ENCODE results near the gene LRIT2. TPM values are rescaled to one million over a fixed set of nuclear protein-coding genes. Genes with fewer than 3 reads are reported as not detected.

Gene LRIT2
- polyA plus RNA-seq, 1 experiment: not detected

- Histone ChIP-seq H3K4me3 (ENCODE audit: low read depth, low read length) (no peak overlapping the region), H3K9me3 (ENCODE audit: control insufficient read depth, insufficient read depth, low read length) (no peaks in the 10 kb centered on the region; the same call in 1 of the 2 replicates), H3K27me3 (ENCODE audit: control insufficient read depth, insufficient read depth, low read length) (no peaks in the 10 kb centered on the region), H3K27ac (ENCODE audit: low read depth, low read length) (no peak overlapping the region)
- DNase-seq (ENCODE audit: low read depth, low spot score): no peak
- ChIA-PET CTCF (no interaction called here), POLR2A (no interaction called here)
- no peak for TF ChIP-seq CTCF (IDR thresholded peaks at IDR 0.05; ENCODE audit: low read depth, low read length)
Measured at GRCh38 chr10:84213076-84213475, 12.3 kb downstream of the LRIT2 start.

GRCh38 chr10:84212014-84212413 lies 13.3 kb downstream of the LRIT2 start:
- no peaks in the 10 kb centered on the region for H3K27me3 ChIP-seq (ENCODE audit: control insufficient read depth, insufficient read depth, low read length)
- CTCF ChIA-PET: no interaction called here
- H3K27ac ChIP-seq (ENCODE audit: low read depth, low read length): no peak overlapping the region
- no peaks in the 10 kb centered on the region; the same call in 1 of the 2 replicates for H3K9me3 ChIP-seq (ENCODE audit: control insufficient read depth, insufficient read depth, low read length)
- no peak overlapping the region for H3K4me3 ChIP-seq (ENCODE audit: low read depth, low read length)
- DNase-seq (ENCODE audit: low read depth, low spot score): no peak
- TF ChIP-seq CTCF (IDR thresholded peaks at IDR 0.05; ENCODE audit: low read depth, low read length): no peak
- POLR2A ChIA-PET: no interaction called here

GRCh38 chr10:84211566-84211965 lies 13.8 kb downstream of the LRIT2 start:
- Histone ChIP-seq H3K4me3 (ENCODE audit: low read depth, low read length) (no peak overlapping the region), H3K9me3 (ENCODE audit: control insufficient read depth, insufficient read depth, low read length) (no peaks in the 10 kb centered on the region; the same call in 1 of the 2 replicates), H3K27me3 (ENCODE audit: control insufficient read depth, insufficient read depth, low read length) (no peaks in the 10 kb centered on the region), H3K27ac (ENCODE audit: low read depth, low read length) (no peak overlapping the region)
- no peak for DNase-seq (ENCODE audit: low read depth, low spot score)
- TF ChIP-seq CTCF (IDR thresholded peaks at IDR 0.05; ENCODE audit: low read depth, low read length): no peak
- POLR2A ChIA-PET: no interaction called here
- CTCF ChIA-PET: no interaction called here

GRCh38 chr10:84208023-84208422 lies 17.3 kb downstream of the LRIT2 start:
- Histone ChIP-seq H3K27ac (ENCODE audit: low read depth, low read length) (no peak overlapping the region), H3K4me3 (ENCODE audit: low read depth, low read length) (no peak overlapping the region), H3K27me3 (ENCODE audit: control insufficient read depth, insufficient read depth, low read length) (no peaks in the 10 kb centered on the region), H3K9me3 (ENCODE audit: control insufficient read depth, insufficient read depth, low read length) (no peaks in the 10 kb centered on the region)
- DNase-seq (ENCODE audit: low read depth, low spot score): no peak
- no peak for TF ChIP-seq CTCF (IDR thresholded peaks at IDR 0.05; ENCODE audit: low read depth, low read length)
- ChIA-PET POLR2A (no interaction called here), CTCF (interaction anchor here (1.3 kb wide), 1 partner anchor 59 kb away, joined by 3 read pairs; no protein-coding TSS in a partner anchor)

- CTCF ChIA-PET: interaction anchor here (2.0 kb wide), 1 partner anchor 59 kb away, joined by 9 read pairs; no protein-coding TSS in a partner anchor
- peaks cover 2% of the 10 kb centered on the region for H3K27me3 ChIP-seq (ENCODE audit: control insufficient read depth, insufficient read depth, low read length)
- POLR2A ChIA-PET: no interaction called here
- no peak overlapping the region for H3K27ac ChIP-seq (ENCODE audit: low read depth, low read length)
- DNase-seq (ENCODE audit: low read depth, low spot score): no peak
- H3K4me3 ChIP-seq (ENCODE audit: low read depth, low read length): no peak overlapping the region
- no peak for TF ChIP-seq CTCF (IDR thresholded peaks at IDR 0.05; ENCODE audit: low read depth, low read length)
- H3K9me3 ChIP-seq (ENCODE audit: control insufficient read depth, insufficient read depth, low read length): no peaks in the 10 kb centered on the region
Measured at GRCh38 chr10:84205853-84206525, 19.4 kb downstream of the LRIT2 start.
